GM21423 (cell line): Measurements from ENCODE around the gene ADAMTSL2.

Source experiments
- ATAC-seq: cut with Tn5 transposase; IDR thresholded peaks from one replicate; pipeline ENCODE4 v1.9.1; 2021; ENCODE audit warnings: mild to moderate bottlenecking, moderate library complexity; ENCODE audit not compliant: unreplicated experiment

Gene ADAMTSL2

DNA sequence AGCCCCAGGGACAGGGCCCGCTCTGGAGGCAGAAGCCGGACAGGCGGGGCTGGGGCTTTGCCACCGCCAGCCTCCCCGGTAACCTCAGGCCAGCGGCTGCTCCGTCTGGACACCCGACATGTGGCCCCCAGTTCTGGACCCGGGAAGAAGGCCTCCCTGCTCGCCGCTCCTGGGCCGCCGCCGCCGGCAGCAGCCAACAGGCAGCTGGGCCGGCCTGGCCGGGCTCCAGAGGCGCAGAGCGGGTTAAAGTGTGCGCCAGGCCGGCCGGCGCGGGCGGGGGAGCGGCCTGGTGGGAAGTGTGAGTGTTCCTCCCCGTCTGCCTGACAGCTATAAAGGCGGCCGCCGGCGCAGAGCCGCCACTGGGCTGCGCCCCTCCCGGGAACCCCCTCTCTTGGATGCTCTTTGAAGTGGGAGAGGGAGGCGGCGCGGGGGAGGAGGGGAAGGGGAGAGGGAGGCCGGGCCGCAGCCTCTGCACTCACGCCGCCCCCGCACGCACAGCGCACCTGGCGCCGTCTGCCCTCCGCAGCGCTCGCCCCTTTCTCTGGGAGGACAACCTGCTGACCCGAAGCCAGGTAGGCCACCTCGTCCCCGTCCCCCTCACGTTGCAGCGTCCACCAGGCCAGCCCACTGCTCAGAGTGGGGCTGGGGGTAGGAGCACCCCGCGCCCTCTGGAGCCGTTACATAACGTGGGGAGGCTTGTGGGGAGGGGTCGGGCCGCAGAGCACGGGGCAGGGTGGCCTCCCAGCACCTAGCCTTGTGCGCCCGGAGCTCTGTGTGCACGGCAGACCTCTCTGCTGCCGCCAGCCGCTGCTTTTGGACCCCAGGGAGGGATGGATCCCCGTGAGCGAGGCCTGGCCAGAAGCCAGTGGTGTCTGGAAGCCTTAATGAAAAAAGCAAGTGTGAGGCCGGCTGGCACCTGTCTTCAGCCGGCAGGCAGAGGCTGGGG is at the start of gene ADAMTSL2:
Gene ADAMTSL2 (plus strand): TSS at position 359 of the 946 bp plus-strand sequence. CDS start 2,009 bp downstream, outside the sequence.
- ATAC-seq = no peak

DNA sequence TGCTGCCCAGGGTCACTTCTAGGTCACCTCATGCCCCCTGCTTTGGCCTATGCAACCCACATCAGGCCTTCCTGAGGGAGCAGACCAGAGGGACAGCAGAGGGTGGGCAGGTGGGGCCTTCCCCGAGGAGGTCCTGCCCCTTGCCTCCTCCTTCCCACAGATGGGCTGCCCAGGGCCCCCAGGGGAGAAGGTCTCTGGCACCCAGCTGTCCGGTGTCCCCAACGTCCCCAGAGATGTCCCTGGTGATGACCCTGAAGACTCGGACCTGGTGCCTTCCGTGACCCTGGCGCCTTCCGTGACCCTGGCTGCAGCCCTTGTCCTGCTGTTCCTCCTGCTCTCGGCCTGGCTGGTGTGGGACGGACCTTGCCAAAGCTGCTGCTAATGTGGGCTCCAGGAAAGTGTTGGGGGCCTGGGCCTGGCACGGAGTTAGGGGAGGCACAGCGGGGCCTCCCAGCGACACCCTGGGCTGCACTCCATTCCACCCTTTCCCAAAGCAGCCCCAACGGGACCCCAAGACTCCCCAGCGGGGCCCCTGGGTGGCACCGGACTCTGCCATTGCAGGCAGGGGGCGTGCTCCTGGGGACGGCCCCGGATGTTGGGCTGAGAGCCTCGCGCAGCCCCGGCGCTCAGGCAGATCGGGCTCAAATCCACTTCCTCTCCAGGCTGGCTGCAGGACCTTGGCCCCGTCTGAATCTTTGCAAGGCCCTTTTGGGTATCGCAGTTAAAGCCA is 48.8 kb upstream of the ADAMTSL2 start:
- peak; percentile 22 for ATAC-seq

DNA sequence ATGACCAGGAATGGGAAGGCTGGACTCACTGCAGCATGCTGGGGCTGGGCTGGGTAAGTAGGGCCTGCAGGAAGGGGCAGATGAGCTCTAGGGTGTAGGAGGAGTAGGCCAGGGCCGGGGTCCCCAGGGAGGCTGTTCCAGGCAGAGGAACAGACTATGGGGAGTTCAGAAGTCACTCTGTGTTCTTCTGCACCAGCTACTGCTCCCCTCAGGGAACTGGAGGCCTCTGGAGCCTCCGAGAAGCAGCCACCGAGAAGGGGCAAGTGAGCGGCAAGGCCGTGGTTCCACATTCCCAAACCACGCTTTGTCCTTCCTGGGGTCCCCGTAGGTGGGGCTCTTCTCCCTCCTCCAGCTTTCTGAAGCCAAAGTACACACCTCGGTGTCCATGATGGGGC is 47.2 kb upstream of the ADAMTSL2 start:
- no peak for ATAC-seq

DNA sequence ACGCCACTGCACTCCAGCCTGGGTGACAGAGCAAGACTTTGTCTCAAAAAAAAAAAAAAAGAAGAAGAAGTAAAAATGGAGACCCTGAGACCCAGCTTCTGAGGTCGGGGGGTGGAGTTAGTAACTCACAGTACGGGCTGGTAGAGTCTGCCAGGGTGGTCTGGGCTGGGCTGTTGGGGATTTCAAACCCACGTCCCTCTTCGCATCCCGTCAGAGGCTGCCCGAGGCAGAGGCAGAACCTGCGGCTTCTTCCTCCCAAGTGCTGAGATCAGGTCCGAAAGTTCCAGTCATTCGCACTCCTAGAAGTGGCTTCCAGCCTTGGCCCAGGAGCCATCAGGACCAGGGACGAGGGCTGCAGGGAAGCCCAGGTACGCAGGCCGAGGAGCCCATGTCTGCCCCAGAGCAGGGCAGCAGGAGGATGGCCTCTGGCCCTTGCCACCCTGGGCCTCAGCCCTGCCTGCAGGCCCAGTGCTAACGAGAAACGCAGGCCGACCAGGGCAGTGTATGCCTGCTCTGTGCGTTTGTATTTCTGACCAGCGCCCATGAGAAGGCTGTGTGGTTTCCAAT is 45.7 kb upstream of the ADAMTSL2 start:
- no peak for ATAC-seq

DNA sequence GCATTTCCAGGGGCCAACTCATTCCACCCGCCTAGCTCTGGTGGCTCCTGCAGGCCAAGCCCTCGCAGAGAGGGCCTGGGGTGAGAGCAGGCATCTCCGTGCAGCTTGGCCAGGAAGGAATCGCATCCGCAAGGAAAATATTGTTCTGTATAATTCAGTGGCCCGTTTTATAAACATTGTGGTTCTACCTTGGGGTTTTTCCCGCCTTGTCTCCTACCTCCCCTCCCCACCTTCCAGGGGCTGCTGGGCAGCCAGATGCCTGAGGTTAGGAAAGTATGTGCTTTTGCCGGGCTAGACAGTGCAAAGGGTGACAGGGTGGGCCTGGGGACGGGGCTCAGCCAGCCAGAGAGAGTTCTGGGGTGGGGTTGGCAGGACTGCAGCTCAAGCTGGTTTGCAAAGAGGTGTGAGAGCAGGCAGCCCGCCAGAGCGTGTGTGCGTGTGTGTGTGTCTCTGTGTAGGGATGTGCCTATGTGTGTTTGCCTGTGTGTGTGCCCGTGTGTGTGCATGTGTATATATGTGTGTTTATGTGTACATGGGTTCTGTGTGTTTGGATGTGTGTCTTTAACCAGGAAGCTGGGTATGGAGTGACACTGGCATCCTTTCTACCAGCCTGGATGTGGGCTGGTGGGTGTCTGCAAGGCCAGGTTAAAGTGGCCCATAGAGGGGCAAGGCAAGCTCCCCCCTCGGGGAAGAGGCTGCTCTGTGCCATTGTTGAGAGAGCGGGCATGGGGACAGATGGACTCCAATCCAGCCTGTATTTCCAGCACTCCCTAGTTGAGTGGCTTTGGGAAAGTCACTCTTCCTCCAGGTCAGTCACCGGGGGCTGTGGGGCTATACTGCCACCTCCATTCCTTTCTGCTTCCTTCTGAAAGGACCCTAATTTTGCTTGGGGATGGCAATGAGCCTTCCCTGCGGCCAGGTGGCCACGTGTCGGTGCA is 45.0 kb upstream of the ADAMTSL2 start:
- no peak for ATAC-seq

DNA sequence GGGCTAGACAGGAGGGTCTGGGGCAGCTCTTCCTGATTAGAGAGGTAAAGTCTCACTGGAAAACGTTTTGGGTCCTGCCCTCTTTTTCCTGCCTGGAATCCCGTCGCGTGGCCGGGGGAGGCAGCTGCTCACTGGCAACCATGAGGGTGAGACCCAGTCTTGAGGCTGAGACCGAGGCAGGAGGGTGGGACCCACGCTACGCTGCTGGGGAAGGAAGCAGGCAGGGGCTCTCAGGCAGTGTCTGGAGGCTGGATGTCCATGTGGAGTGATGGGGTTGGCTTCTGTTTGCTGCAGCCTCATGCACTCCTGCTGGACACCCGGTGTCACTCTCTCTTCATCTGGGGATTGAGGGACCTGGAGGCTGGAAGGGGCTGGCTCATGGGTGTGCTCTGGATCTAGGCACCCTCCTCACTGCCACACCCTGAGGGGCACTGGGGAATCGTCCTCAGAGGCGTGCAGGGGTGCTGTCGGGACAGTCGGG is 44.3 kb upstream of the ADAMTSL2 start:
- no peak for ATAC-seq

DNA sequence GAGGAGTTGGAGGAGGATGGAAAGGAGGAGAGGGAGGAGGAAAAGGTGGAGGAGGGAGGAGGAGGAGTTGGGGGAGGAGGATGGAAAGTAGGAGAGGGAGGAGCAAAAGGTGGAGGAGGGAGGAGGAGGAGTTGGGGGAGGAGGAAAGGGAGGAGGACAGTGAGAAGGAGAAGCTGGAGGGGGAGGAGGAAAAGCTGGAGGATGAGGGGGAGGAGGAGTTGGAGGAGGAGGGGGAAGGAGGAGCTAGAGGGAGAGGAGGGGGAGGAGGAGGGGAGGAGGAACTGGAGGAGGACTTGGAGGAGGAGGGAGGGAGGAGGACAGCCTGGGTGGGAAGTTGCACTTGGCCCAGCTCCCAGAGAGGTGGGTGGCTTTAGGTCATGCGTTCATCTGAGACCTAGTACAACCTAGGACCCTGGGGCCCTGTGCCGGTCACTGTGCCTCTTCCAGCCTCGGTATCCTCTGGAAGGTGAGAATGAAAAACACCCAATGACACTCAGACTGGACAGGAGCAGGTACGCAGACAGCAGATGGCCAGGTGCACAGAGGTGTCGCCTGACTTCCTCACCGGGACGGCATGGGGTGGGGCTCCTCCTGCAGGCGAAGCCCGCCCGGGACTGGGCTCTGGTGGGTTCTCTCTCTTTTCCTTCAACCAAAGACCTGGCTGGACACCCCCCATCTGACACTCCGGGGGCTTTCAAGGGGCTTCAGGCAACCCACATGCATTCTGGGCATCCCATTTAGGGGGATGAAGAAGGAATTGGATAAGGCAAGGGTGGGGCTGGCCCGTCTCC is 43.4 kb upstream of the ADAMTSL2 start:
- ATAC-seq = no peak

DNA sequence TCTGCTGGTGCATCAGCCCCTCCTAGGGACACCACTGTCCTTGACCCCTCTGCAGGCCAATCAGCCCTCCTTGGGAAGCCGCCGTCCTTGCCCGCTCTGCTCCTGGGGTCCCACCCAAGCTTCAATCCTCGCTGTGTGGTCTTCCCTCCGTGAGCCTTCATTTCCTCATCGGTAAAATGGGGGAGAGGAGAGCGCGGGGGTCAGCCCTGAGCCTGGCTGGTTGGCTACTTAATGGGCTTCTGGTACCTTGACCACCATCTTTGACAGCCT is 42.9 kb upstream of the ADAMTSL2 start:
- ATAC-seq = no peak

DNA sequence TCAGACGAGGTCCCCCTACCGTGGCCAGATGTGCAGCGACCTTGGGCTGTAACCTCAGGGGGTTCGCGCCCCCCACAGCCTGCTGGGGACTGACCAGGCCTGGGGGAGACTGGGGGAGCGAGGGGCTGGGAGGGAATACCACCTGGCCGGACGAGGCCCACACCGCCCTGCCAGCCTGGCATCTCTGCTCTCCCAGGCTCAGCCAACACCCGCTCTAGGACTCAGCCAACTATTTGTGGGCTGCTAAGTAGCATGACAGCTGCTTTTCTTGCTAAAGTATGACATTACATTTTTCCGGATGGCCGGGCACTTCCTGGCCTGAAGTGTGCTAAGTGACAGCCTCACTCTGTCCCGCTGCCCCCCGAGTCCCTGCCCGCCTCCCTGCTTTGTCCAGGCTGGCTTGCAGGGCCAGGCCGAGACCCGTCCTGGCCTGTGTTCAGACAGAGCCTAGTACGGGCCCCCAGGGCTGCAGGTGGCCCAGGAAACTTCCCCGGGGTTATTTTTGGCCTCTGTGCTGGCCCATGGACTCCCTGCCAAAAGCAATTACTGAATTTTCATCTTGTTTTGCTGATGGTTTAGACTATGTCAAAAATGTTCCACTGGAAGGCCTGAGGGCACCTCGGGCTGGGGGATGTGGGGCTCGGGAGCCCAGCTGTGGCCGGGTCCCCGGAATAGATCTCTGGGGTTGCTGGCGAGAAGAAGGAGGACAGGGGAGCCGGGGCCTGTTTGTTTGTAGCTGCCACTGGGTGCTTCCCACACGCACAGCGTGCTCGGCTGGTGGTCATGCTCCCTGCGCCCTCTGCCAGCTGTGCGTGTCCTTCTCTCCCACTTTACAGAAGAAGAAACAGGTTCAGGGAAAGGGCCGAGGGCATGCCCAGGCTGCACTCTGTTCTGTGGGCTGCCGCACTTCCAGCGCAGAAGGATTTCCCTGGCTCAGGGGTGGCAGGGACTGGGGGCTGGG is 42.2 kb upstream of the ADAMTSL2 start:
- ATAC-seq = no peak

DNA sequence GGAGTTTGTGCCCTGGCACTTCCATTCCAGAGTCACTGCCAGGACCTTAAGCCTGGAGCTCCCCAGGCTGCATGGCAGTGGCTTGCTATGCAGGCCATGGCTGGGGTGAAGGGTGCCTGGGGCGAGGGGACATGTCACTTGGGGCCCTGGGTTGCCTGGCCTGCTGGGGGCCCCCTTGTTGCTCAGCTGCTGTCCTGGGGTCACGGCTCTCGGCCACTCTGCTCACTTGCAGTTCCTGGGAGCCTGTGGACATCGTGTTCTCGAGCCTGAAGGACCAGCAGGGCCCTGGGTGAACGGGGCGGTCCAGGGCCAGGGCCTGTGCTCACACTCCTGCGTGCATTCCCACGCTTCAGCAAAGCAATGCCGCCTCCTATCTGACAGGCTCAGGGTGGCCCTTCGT is 41.1 kb upstream of the ADAMTSL2 start:
- ATAC-seq = no peak

DNA sequence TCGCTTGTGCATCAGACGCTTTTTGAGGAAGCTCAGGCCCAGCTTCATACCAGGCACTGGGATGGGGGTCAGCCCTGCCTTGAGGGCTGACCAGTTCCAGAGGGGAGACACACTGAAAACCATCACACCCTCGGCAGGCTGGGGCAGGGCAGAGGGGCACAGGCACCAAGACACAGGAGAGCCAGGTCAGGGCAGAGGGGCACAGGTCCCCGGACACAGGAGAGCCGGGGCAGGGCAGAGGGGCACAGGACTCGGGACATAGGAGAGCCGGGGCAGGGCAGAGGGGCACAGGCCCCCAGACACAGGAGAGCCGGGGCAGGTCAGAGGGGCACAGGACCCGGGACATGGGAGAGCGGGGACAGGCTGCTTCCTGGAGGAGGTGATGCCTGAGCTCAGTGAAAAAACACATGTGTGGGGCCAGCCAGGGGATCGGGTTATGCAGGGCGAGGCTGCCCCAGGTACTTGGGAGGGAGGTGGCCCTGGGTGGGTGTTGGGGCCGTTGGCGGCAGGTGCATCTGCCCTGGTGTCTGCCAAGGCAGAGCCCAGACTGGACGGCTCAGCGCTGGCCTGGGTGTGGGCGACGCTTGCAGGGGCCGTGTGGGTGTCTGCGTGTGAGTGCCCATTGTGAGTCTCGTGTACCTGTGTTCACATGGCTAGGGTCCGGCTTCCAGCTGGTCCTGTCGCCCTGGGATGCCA is 40.5 kb upstream of the ADAMTSL2 start:
- no peak for ATAC-seq

DNA sequence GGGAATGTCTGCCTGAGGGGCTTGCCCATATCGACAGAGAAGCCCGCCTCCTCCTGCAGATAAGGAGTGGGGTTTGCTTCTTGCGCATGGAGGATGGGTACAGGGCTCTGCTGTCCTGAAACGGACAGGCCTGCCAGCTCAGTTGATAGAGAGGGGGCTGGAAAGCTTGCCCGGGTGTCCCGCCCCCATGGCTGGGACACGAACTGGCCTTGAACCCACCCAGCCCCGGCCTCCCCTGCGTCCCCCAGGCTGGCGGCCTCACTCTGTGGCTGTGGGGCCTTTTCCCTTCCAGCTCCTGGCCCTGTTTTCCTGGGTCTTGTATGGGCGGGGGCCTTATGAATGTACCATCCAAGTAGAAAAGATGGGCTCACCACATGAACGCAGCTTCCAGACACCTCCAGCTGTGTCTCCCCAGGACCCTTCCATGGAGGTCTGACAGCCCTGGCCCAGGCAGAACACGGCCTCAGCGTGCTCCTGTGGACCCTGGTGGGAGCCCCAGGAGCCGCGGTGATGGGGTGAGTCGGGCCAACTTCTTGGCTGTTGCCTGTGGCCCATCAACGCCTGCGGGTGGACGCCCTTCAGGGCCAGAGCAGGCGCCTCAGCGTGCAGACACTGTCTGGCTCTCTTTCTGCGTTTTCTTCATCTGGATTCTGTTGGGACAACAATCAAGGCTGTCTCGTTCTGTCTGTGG is 39.7 kb upstream of the ADAMTSL2 start:
- no peak for ATAC-seq

DNA sequence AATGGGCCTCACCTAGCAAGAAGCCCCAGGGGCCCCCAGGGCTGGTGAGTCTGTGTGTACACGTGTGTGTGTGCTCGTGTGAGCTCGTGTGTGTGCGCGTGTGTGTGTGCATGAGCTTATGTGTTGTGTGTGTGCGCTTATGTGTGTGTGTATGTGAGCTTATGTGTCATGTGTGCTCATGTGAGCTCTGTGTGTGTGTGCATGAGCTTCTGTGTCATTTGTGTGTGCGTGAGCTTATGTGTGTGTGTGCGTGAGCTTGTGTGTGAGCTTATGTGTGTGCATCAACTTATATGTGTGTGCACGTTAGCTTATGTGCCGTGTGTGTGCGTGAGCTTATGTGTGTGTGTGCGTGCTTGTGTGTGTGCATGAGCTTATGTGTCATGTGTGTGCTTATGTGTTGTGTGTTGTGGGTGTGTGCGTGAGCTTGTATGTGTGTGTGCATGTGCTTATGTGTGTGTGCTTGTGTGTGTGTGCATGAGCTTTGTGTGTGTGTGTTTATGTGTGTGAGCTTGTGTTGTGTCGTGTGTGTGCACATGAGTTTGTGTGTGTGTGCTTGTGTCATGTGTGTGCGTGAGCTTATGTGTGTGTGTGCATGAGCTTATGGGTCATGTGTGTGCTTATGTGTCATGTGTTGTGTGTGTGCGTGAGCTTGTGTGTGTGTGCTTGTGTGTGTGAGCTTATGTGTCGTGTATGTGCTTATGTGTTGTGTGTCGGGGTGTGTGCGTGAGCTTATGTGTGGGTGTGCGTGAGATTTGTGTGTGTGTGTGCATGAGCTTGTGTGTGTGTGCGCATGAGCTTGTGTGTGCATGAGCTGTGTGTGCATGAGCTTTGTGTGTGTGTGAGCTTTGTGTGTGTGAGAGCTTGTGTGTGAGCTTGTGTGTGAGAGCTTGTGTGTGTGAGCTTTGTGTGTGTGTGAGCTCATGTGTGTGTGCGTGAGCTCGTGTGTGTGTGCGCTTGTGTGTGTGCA is 38.9 kb upstream of the ADAMTSL2 start:
- ATAC-seq = no peak

DNA sequence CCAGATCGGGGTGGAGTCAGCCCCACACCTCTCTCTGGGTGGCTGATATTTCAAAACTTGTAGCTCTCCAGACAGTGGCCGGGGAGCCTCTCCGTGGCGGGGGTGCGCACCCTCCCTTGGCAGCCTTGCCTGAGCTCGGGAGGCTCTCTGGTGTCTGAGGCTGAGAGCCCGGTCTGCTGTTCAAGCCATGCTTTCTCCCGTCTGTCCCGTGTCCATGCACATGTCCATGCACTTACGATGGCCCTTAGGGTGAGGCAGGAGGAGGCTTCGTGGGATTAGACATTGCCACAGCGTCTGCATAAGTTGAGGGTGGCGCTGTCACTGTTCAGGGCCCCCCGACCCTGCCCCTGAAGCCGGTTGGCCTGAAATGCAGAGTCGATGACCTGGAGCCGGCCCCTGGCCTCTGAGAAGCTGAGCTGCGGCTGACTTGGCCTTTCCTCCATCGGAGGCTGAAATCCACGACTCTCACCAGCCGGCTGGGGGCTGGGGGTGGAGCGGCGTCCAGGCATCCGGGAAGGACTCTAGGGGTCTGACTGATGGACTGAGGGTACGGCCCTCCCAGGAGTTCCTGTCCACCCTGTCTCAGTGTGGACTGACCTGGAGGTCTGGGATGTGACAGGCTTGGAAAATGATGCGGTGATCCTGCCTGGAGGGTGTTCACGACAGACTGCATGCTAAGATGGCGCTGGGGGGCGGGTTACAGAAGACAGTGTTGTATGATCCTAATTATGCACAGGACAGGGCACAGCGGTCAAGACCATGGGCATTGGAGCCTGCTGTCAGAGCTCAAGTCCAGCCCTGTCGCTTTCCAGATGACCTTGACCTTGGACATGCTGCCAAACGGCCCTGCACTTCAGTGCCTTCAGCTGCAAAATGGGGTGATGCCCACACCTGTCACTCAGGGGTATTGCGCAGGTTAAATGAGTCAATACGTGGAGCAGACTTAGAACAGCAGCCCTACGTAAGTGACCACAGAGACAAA is 37.4 kb upstream of the ADAMTSL2 start:
- no peak for ATAC-seq
